ENCODE measurements around the gene F9. TPM values are rescaled to one million over a fixed set of nuclear protein-coding genes. Genes with fewer than 3 reads are reported as not detected.

Gene F9
- total RNA-seq, 2 donors from 2014 or later, result not detected

- intact Hi-C loops (cut with DNase I), result no loop called here
- TF ChIP-seq CTCF (IDR thresholded peaks at IDR 0.05) (no peak), POLR2AphosphoS5 (IDR thresholded peaks at IDR 0.05) (peak; percentile 52)
- Histone ChIP-seq H3K4me1 (replicated peaks) (no peaks in the 10 kb centered on the region), H3K27ac (no peak overlapping the region), H3K27me3 (replicated peaks; ENCODE audit: insufficient read depth) (no peaks in the 10 kb centered on the region), H3K4me3 (no peak overlapping the region), H3K9me3 (no peaks in the 10 kb centered on the region), H3K36me3 (no peaks in the 10 kb centered on the region)
- peak; percentile 3 for DNase-seq (ENCODE audit: low spot score)
- 10% methylated on average over 4 of the region's 4 CpGs for WGBS
Measured at GRCh38 chrX:139581068-139581467, 50.5 kb downstream of the F9 start.

DNA sequence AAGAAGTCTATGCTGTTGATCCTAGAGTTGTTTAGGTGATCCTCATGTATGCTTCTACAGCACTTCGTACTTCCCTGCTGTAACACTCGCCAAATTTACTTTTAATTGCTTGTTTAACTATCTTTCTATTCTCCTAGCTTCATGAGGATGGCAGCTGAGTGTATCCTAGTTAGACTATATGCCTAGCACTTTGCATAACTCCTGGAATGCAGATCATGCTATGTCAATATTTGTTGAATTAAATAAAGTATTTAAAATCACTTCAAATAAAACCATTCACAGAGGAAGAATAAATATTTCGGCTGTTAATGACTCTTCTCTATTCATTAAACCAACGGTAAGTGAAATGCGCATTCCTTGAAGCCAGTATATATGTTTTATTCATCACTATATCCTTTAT is 55.1 kb downstream of the F9 start:
- H3K9me3 ChIP-seq, result no peaks in the 10 kb centered on the region
- H3K27ac ChIP-seq, result no peak overlapping the region
- 34% methylated on average over 5 of the region's 5 CpGs for WGBS
- intact Hi-C loops (cut with DNase I), result no loop called here
- H3K4me1 ChIP-seq (replicated peaks), result no peaks in the 10 kb centered on the region
- no peak for DNase-seq (ENCODE audit: low spot score)
- TF ChIP-seq POLR2A (IDR thresholded peaks at IDR 0.05) (no peak), CTCF (IDR thresholded peaks at IDR 0.05) (no peak), POLR2AphosphoS5 (IDR thresholded peaks at IDR 0.05) (no peak)
- H3K4me3 ChIP-seq, result no peak overlapping the region
- no peaks in the 10 kb centered on the region for H3K27me3 ChIP-seq (replicated peaks; ENCODE audit: insufficient read depth)
- H3K36me3 ChIP-seq, result no peaks in the 10 kb centered on the region

DNA sequence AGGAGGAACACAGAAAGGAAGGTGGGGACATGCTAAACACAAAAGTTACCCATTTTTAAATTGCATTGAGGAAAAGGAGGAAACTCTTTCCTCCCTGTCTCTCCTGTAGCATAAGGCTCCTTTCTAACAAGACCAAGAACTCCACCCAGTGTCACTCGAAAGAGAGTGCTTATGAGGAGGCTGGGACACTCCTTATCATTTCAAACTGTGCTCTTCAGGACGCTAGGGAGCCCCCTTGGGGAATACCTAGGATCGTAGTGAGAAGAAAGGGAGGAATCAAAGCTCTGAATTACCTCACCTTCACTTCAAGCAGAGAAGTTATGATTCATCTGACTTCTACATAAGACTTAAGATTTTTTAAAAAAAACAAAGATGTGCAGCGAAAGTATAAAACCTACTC is 65.5 kb downstream of the F9 start:
- WGBS, result 51% methylated on average over 4 of the region's 4 CpGs
- DNase-seq (ENCODE audit: low spot score), result no peak
- intact Hi-C loops (cut with DNase I), result no loop called here
- no peak for TF ChIP-seq CTCF (IDR thresholded peaks at IDR 0.05)
- TF ChIP-seq POLR2AphosphoS5 (IDR thresholded peaks at IDR 0.05), result no peak
- no peak for TF ChIP-seq POLR2A (IDR thresholded peaks at IDR 0.05)
- Histone ChIP-seq H3K27ac (no peak overlapping the region), H3K4me1 (replicated peaks) (no peaks in the 10 kb centered on the region), H3K27me3 (replicated peaks; ENCODE audit: insufficient read depth) (no peaks in the 10 kb centered on the region), H3K36me3 (no peaks in the 10 kb centered on the region), H3K9me3 (no peaks in the 10 kb centered on the region), H3K4me3 (no peak overlapping the region)

GRCh38 chrX:139600105-139600504 is 69.6 kb downstream of the F9 start:
- 48% methylated on average over 1 of the region's 1 CpG for WGBS
- DNase-seq (ENCODE audit: low spot score), result no peak
- intact Hi-C loops (cut with DNase I), result no loop called here
- H3K27me3 ChIP-seq (replicated peaks; ENCODE audit: insufficient read depth), result no peaks in the 10 kb centered on the region
- no peaks in the 10 kb centered on the region for H3K9me3 ChIP-seq
- no peaks in the 10 kb centered on the region for H3K4me1 ChIP-seq (replicated peaks)
- H3K4me3 ChIP-seq, result no peak overlapping the region
- H3K36me3 ChIP-seq, result no peaks in the 10 kb centered on the region
- TF ChIP-seq CTCF (IDR thresholded peaks at IDR 0.05) (no peak), POLR2AphosphoS5 (IDR thresholded peaks at IDR 0.05) (no peak), POLR2A (IDR thresholded peaks at IDR 0.05) (no peak)
- no peak overlapping the region for H3K27ac ChIP-seq

Other genes with a start within 250 kb of the F9 start
- 10 to 100 TPM in 1 of 2 donors, under 1 TPM in 1; 0.32 to 27.9 TPM for gene MCF2, start 177.4 kb downstream of the F9 start, total RNA-seq